Tibial nerve (tissue), 3 donors: ENCODE data around the gene CEP164.

Source experiments
- CTCF ChIP-seq, 5 experiments: fragments of 200-600 bp in 3 of 5; fragments of 450-650 bp in 2 of 5; sonication (generic) in 3 of 5; IDR thresholded peaks; one replicate each; pipeline ENCODE4 v1.5.1; 2016 to 2019; ENCODE audit warnings: antibody characterized with exemption in 5 of 5, mild to moderate bottlenecking in 3 of 5, moderate library complexity in 2 of 5
- POLR2A ChIP-seq, 2 donors: fragments of 450-650 bp; IDR thresholded peaks; one replicate each; pipeline ENCODE4 v1.6.1; 2017; ENCODE audit warnings: antibody characterized with exemption in 2 of 2, mild to moderate bottlenecking in 2 of 2, moderate library complexity in 2 of 2

GRCh38 chr11:117421041-117421440, 93.4 kb downstream of the CEP164 start:
- no peak for TF ChIP-seq CTCF (IDR thresholded peaks at IDR 0.05)
- no peak for TF ChIP-seq POLR2A (IDR thresholded peaks at IDR 0.05)
